Naive thymus-derived CD4-positive, alpha-beta T cell (primary cell): Measurements from ENCODE around the gene CLSTN2. TPM values are rescaled to one million over a fixed set of nuclear protein-coding genes. Genes with fewer than 3 reads are reported as not detected.

Experiments used
- ATAC-seq: fragments of 150-1000 bp; cut with Tn5 transposase; 2 replicates; pipeline ENCODE4 v1.10.0; 2021; ENCODE audit warnings: mild to moderate bottlenecking, moderate library complexity
- CTCF ChIA-PET: fragments of 350-600 bp; sonication (Branson Sonifier 250); formaldehyde crosslinking; loops from one replicate; lab custom pipeline; 2021; ENCODE audit warnings: antibody characterized with exemption; lab: Charles Lee
- POLR2A ChIA-PET: fragments of 350-600 bp; sonication (Branson Sonifier 250); formaldehyde crosslinking; loops from one replicate; lab custom pipeline; 2021; ENCODE audit warnings: antibody characterized with exemption, inconsistent platforms; lab: Charles Lee
- DNase-seq, 9 donors: peaks; one replicate each; pipeline versions ENCODE4 v3.0.0 to v3.0.0-alpha.2; 2020 to 2022; ENCODE audit warnings: mixed read lengths in 1 of 9
- H3K27ac ChIP-seq: one replicate; pipeline ENCODE4 v1.7.0; 2013; ENCODE audit warnings: mild to moderate bottlenecking, low read depth, low read length, moderate library complexity
- H3K27me3 ChIP-seq, 2 donors: one replicate each; pipeline ENCODE4 v1.7.0; 2013; ENCODE audit warnings: low read length in 2 of 2, mild to moderate bottlenecking in 2 of 2, moderate library complexity in 2 of 2; ENCODE audit not compliant: control insufficient read depth in 2 of 2, insufficient read depth in 2 of 2
- H3K36me3 ChIP-seq, 3 experiments: 1 replicate in 2 of 3; 2 replicates in 1 of 3; pipeline ENCODE4 v1.7.0; 2013; ENCODE audit warnings: low read length in 3 of 3, mild to moderate bottlenecking in 3 of 3, moderate library complexity in 1 of 3; ENCODE audit not compliant: insufficient read depth in 3 of 3, control insufficient read depth in 2 of 3
- H3K4me1 ChIP-seq, 2 donors: one replicate each; pipeline ENCODE4 v1.7.0; 2013; ENCODE audit warnings: low read length in 2 of 2, mild to moderate bottlenecking in 2 of 2, moderate library complexity in 1 of 2; ENCODE audit not compliant: control insufficient read depth in 2 of 2, insufficient read depth in 2 of 2
- H3K4me3 ChIP-seq: 2 replicates; pipeline ENCODE4 v1.7.0; 2013; ENCODE audit warnings: mild to moderate bottlenecking, low read length
- H3K9me3 ChIP-seq, 3 experiments: 1 replicate in 2 of 3; 2 replicates in 1 of 3; pipeline ENCODE4 v1.7.0; 2013; ENCODE audit warnings: low read length in 3 of 3; ENCODE audit not compliant: control insufficient read depth in 2 of 3
- H3K27ac Mint-ChIP-seq, 9 donors: one replicate each; pipeline ENCODE4 v1.8.0; 2020 to 2022; ENCODE audit warnings: mixed read lengths in 9 of 9, mild to moderate bottlenecking in 8 of 9, moderate library complexity in 5 of 9, inconsistent platforms in 2 of 9
- H3K27me3 Mint-ChIP-seq, 5 donors: one replicate each; pipeline ENCODE4 v1.8.0; 2021 to 2022; ENCODE audit warnings: mixed read lengths in 5 of 5, mild to moderate bottlenecking in 1 of 5
- H3K36me3 Mint-ChIP-seq, 5 donors: one replicate each; pipeline ENCODE4 v1.8.0; 2020 to 2022; ENCODE audit warnings: mixed read lengths in 5 of 5, mild to moderate bottlenecking in 3 of 5, inconsistent platforms in 1 of 5
- H3K4me1 Mint-ChIP-seq, 7 donors: one replicate each; pipeline ENCODE4 v1.8.0; 2020 to 2022; ENCODE audit warnings: mixed read lengths in 7 of 7, mild to moderate bottlenecking in 3 of 7, inconsistent platforms in 1 of 7
- H3K4me3 Mint-ChIP-seq, 10 donors: one replicate each; pipeline ENCODE4 v1.8.0; 2020 to 2022; ENCODE audit warnings: mild to moderate bottlenecking in 10 of 10, mixed read lengths in 10 of 10, moderate library complexity in 6 of 10, inconsistent platforms in 2 of 10
- H3K9me3 Mint-ChIP-seq, 11 donors: one replicate each; pipeline ENCODE4 v1.8.0; 2020 to 2022; ENCODE audit warnings: mixed read lengths in 11 of 11, mild to moderate bottlenecking in 4 of 11, inconsistent platforms in 1 of 11, moderate library complexity in 1 of 11
- intact Hi-C, 2 donors: fragments of 100-400 bp; cut with micrococcal nuclease; formaldehyde crosslinking; loops; one replicate each; pipeline ENCODE4 v1.15.1; 2023
- polyA plus RNA-seq, 2 donors: library from polyadenylated mRNA; unstranded; fragments of 300-500 nt; fragmentation: Illumina TruSeq; gene quantifications; one replicate each; pipeline ENCODE4 v1.2.3, GENCODE V29; 2021
- total RNA-seq, 6 experiments: library from RNA in 5 of 6; stranded (reverse) in 5 of 6; gene quantifications; 1 replicate in 5 of 6; 2 replicates in 1 of 6; pipeline ENCODE4 v1.2.3 and lab custom pipeline; 2021 to 2026

Gene CLSTN2
- total and polyA plus RNA-seq, 7 experiments from 2014 or later = 0.02 TPM; not detected in 6

GRCh38 chr3:140349938-140350337 lies 415.0 kb downstream of the CLSTN2 start:
- Mint-ChIP-seq H3K4me3 (no peak overlapping the region), H3K4me1 (no peaks in the 10 kb centered on the region), H3K9me3 (peaks cover 0 to 16% (median 3%) of the 10 kb centered on the region in 11 donors), H3K36me3 (no peaks in the 10 kb centered on the region), H3K27ac (no peak overlapping the region), H3K27me3 (peaks cover 0 to 26% (median 8%) of the 10 kb centered on the region in 5 donors)
- intact Hi-C loops = no loop called here
- Histone ChIP-seq H3K9me3 (no peaks in the 10 kb centered on the region), H3K4me3 (no peak overlapping the region), H3K4me1 (no peaks in the 10 kb centered on the region), H3K27ac (no peak overlapping the region), H3K36me3 (no peaks in the 10 kb centered on the region), H3K27me3 (no peaks in the 10 kb centered on the region)
- POLR2A ChIA-PET = no interaction called here
- CTCF ChIA-PET = no interaction called here
- ATAC-seq (no peak), DNase-seq (no peak)

GRCh38 chr3:140351466-140351865 lies 416.5 kb downstream of the CLSTN2 start:
- no peak overlapping the region for H3K27ac Mint-ChIP-seq
- ChIA-PET CTCF (no interaction called here), POLR2A (no interaction called here)
- Histone ChIP-seq H3K27ac (no peak overlapping the region), H3K9me3 (no peaks in the 10 kb centered on the region), H3K4me1 (no peaks in the 10 kb centered on the region), H3K27me3 (no peaks in the 10 kb centered on the region), H3K4me3 (no peak overlapping the region), H3K36me3 (no peaks in the 10 kb centered on the region)
- H3K27me3 Mint-ChIP-seq = peaks cover 0 to 23% (median 12%) of the 10 kb centered on the region in 5 donors
- peaks cover 0 to 20% (median 3%) of the 10 kb centered on the region in 11 donors for H3K9me3 Mint-ChIP-seq
- no peaks in the 10 kb centered on the region for H3K4me1 Mint-ChIP-seq
- ATAC-seq (no peak), DNase-seq (no peak)
- intact Hi-C loops = no loop called here
- no peak overlapping the region for H3K4me3 Mint-ChIP-seq
- peaks cover 0 to 4% (median 0%) of the 10 kb centered on the region in 5 donors for H3K36me3 Mint-ChIP-seq

- no peak overlapping the region for H3K4me3 Mint-ChIP-seq
- H3K36me3 ChIP-seq = no peaks in the 10 kb centered on the region
- CTCF ChIA-PET = no interaction called here
- H3K9me3 Mint-ChIP-seq = peaks cover 0 to 5% (median 0%) of the 10 kb centered on the region in 11 donors
- H3K27ac Mint-ChIP-seq = no peak overlapping the region
- H3K4me1 Mint-ChIP-seq = no peaks in the 10 kb centered on the region
- DNase-seq = no peak
- ATAC-seq = no peak
- H3K9me3 ChIP-seq = no peaks in the 10 kb centered on the region
- H3K4me3 ChIP-seq = no peak overlapping the region
- intact Hi-C loops = no loop called here
- H3K27me3 Mint-ChIP-seq = peaks cover 0 to 8% (median 6%) of the 10 kb centered on the region in 5 donors
- POLR2A ChIA-PET = no interaction called here
- H3K27me3 ChIP-seq = no peaks in the 10 kb centered on the region
- H3K4me1 ChIP-seq = no peaks in the 10 kb centered on the region
- no peak overlapping the region for H3K27ac ChIP-seq
- peaks cover 0 to 4% (median 0%) of the 10 kb centered on the region in 5 donors for H3K36me3 Mint-ChIP-seq
Measured at GRCh38 chr3:140355481-140355880, 420.5 kb downstream of the CLSTN2 start.

- Histone ChIP-seq H3K9me3 (no peaks in the 10 kb centered on the region), H3K27me3 (no peaks in the 10 kb centered on the region), H3K36me3 (no peaks in the 10 kb centered on the region), H3K27ac (no peak overlapping the region), H3K4me1 (no peaks in the 10 kb centered on the region), H3K4me3 (no peak overlapping the region)
- H3K27me3 Mint-ChIP-seq = peaks cover 0 to 8% (median 3%) of the 10 kb centered on the region in 5 donors
- ATAC-seq (no peak), DNase-seq (no peak)
- ChIA-PET POLR2A (no interaction called here), CTCF (no interaction called here)
- intact Hi-C loops = no loop called here
- H3K36me3 Mint-ChIP-seq = peaks cover 0 to 4% (median 0%) of the 10 kb centered on the region in 5 donors
- no peaks in the 10 kb centered on the region for H3K4me1 Mint-ChIP-seq
- H3K4me3 Mint-ChIP-seq = no peak overlapping the region
- H3K27ac Mint-ChIP-seq = no peak overlapping the region
- H3K9me3 Mint-ChIP-seq = peaks cover 0 to 10% (median 0%) of the 10 kb centered on the region in 11 donors
Measured at GRCh38 chr3:140358686-140359085, 423.7 kb downstream of the CLSTN2 start.

- H3K27ac ChIP-seq = no peak overlapping the region
- Mint-ChIP-seq H3K4me3 (no peak overlapping the region), H3K9me3 (peaks cover 0 to 10% (median 0%) of the 10 kb centered on the region in 11 donors), H3K4me1 (no peaks in the 10 kb centered on the region), H3K27ac (no peak overlapping the region), H3K27me3 (peaks cover 0 to 8% (median 3%) of the 10 kb centered on the region in 5 donors), H3K36me3 (peaks cover 0 to 4% (median 0%) of the 10 kb centered on the region in 5 donors)
- CTCF ChIA-PET = no interaction called here
- POLR2A ChIA-PET = no interaction called here
- no peaks in the 10 kb centered on the region for H3K4me1 ChIP-seq
- no peak overlapping the region for H3K4me3 ChIP-seq
- no peak for ATAC-seq
- intact Hi-C loops = no loop called here
- no peak for DNase-seq
- H3K36me3 ChIP-seq = no peaks in the 10 kb centered on the region
- H3K27me3 ChIP-seq = no peaks in the 10 kb centered on the region
- no peaks in the 10 kb centered on the region for H3K9me3 ChIP-seq
Measured at GRCh38 chr3:140359233-140359995, 424.4 kb downstream of the CLSTN2 start.

- Histone ChIP-seq H3K36me3 (no peaks in the 10 kb centered on the region), H3K27ac (no peak overlapping the region), H3K27me3 (no peaks in the 10 kb centered on the region), H3K9me3 (no peaks in the 10 kb centered on the region), H3K4me1 (no peaks in the 10 kb centered on the region), H3K4me3 (no peak overlapping the region)
- peaks cover 0 to 8% (median 0%) of the 10 kb centered on the region in 11 donors for H3K9me3 Mint-ChIP-seq
- peaks cover 0 to 2% (median 0%) of the 10 kb centered on the region in 5 donors for H3K36me3 Mint-ChIP-seq
- ChIA-PET CTCF (no interaction called here), POLR2A (no interaction called here)
- no peak for DNase-seq
- intact Hi-C loops = no loop called here
- H3K27ac Mint-ChIP-seq = no peak overlapping the region
- H3K4me1 Mint-ChIP-seq = no peaks in the 10 kb centered on the region
- no peak overlapping the region for H3K4me3 Mint-ChIP-seq
- ATAC-seq = no peak
- H3K27me3 Mint-ChIP-seq = peaks cover 0 to 8% (median 2%) of the 10 kb centered on the region in 5 donors
Measured at GRCh38 chr3:140360332-140360731, 425.3 kb downstream of the CLSTN2 start.

GRCh38 chr3:140363801-140364200 lies 428.8 kb downstream of the CLSTN2 start:
- Mint-ChIP-seq H3K9me3 (peaks cover 0 to 6% (median 0%) of the 10 kb centered on the region in 11 donors), H3K36me3 (no peaks in the 10 kb centered on the region), H3K4me1 (no peaks in the 10 kb centered on the region), H3K4me3 (peak overlapping the region in 1 of 10 donors; percentile 49), H3K27ac (no peak overlapping the region), H3K27me3 (peaks cover 0 to 4% (median 3%) of the 10 kb centered on the region in 5 donors)
- ATAC-seq (no peak), DNase-seq (no peak)
- CTCF ChIA-PET = no interaction called here
- Histone ChIP-seq H3K4me1 (no peaks in the 10 kb centered on the region), H3K36me3 (no peaks in the 10 kb centered on the region), H3K27me3 (no peaks in the 10 kb centered on the region), H3K9me3 (no peaks in the 10 kb centered on the region), H3K27ac (no peak overlapping the region), H3K4me3 (no peak overlapping the region)
- POLR2A ChIA-PET = no interaction called here
- intact Hi-C loops = no loop called here
